ENCODE results near the gene CTSC.

The CTSC gene

GRCh38 chr11:88337181-88337986 lies at the start of gene CTSC:
Gene CTSC (minus strand): TSS chr11:88337736. CDS start chr11:88337672, 64 bp downstream.
- peak; percentile 95 to 97 for DNase-seq (ENCODE audit: low read depth in 2 of 2)

GRCh38 chr11:88384669-88385005 lies 47.1 kb upstream of the CTSC start:
- DNase-seq (ENCODE audit: low read depth in 2 of 2) = no peak

DNA sequence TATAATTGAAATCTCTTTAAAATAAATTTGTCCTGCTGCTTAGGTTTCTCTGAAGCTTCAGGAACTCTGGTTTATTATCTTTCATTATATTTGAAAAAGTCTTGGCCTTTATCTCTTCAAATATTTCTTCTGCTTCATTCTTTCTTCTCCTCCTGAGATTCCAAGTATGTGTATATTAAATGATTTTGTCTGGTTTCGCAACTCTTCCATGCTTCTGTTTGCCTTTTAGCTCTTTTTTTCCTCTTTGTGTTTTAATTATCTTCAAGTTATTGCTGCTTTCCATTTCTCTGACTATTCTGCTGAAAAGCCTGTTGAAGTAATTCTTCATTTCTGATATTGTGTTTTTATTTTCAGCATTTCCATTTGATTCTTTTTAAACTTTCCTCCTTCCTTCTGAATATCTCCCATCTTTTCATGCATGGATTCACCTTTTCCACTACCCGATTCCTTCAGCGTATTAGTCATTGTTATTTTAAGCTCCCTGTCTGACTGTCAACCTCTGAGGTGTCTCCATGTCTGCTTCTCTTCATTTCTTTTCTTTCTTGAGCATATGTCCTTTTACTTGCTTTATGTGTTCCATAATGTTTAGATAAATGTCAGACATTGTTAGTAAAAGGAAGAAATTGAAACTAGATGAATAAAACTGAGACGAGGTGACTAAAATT lies 46.6 kb upstream of the CTSC start:
- DNase-seq (ENCODE audit: low read depth in 2 of 2) = no peak

DNA sequence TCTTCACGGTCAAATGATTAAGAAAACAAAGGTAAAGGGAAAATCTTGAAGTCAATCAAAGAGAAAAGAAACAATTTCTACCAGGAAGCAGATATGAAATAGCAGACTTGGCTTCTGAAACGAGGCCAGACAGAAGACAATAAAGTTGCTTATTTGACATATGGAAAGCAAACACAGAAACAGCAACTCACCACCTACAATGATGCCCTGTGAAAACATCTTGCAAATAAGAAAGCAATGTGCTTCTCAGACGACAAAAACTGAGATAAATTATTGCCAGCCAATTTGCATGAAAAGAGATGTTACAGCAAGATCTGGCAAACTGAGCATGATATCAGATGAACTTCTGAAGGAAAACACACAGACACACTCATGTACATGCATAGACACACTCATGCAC lies 45.9 kb upstream of the CTSC start:
- DNase-seq (ENCODE audit: low read depth in 2 of 2) = no peak

GRCh38 chr11:88379130-88379529 lies 41.6 kb upstream of the CTSC start:
- no peak for DNase-seq (ENCODE audit: low read depth in 2 of 2)

DNA sequence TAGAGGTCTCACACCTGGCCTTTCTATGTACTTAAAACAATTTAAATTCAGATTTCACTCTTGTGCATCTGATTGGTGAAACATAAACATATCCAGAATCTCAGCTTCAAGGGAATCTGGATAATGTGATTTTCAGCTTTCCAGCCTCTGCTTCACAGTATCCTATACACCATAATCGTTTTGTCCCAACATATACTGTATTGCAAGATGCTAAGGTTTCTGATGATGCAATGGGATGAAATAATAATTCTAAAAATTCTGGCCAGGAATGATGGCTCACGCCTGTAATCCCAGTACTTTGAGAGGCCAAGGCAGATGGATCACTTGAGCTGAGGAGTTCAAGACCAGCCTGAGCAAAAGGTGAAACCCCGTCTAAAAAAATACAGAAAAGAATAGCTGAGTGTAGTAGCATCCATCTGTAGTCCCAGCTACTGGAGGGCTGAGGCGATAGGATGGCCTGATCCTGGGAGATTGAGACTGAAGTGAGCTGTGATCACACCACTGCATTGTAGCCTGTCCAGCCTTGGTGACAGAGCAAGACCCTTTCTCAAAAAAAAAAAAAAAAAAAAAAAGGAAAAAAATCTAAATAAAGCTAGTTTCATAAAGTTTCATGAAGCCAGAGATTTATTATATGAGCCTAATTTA lies 41.0 kb upstream of the CTSC start:
- no peak for DNase-seq (ENCODE audit: low read depth in 2 of 2)

- no peak for DNase-seq (ENCODE audit: low read depth in 2 of 2)
Observed at GRCh38 chr11:88377646-88378045, 40.1 kb upstream of the CTSC start.

DNA sequence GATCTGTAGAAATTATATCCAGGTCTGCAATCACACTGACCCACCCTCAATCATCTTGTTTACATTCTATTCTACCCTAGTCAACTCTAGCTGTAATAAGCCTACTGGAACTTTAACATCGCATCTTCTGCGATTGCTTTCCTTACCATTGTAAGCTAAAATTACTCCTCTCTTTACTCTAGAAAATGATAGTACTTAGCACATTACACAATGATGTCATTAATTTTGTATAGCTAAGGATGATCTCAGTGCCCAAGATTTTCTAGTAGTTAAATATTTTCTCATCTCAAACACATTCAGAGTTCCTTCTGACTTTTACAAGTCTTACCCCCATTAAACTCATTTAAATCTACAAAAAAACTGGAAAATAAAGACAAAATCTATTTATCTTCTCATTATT lies 39.6 kb upstream of the CTSC start:
- DNase-seq (ENCODE audit: low read depth in 2 of 2) = no peak

GRCh38 chr11:88375927-88376470 lies 38.5 kb upstream of the CTSC start:
- no peak for DNase-seq (ENCODE audit: low read depth in 2 of 2)

GRCh38 chr11:88370782-88371181 lies 33.2 kb upstream of the CTSC start:
- DNase-seq (ENCODE audit: low read depth in 2 of 2) = no peak

DNA sequence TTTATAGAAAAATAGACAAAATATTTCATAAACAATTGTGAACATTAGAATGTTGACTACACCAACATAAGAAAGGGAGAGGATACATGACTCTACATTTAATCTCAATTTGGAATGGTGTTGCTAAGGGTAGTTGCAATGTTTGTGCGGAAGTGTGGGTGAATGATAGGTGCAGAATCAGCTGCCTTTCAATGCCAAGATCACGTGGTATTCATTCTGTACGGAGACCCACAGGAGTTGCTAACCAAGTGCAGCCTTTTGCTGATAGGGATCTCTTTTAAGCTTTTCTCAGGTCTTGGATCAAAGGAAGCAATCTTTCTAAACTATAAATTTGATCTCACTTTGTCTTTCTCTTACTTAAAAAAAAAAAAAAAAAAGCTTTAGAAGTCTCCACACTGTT lies 29.8 kb upstream of the CTSC start:
- no peak for DNase-seq (ENCODE audit: low read depth in 2 of 2)

GRCh38 chr11:88363648-88364065 lies 26.1 kb upstream of the CTSC start:
- DNase-seq (ENCODE audit: low read depth in 2 of 2) = no peak

DNA sequence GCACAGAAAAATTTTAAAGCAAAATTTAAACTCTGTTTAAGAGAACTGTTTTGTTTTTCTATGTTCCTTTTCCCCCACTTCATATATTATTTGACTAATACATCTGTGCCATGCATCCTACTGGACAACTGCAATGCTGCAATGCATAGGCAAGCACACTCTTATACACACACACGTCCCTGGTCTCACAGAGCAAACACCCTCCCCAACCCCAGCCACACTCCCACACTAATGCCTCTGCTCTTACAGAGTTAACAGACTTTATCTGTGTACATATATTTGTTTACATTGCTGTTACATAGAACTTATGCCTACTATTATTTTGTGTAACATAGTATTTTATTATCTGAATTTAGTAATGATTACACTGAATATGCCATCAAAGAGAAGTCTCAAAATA lies 25.5 kb upstream of the CTSC start:
- DNase-seq (ENCODE audit: low read depth in 2 of 2) = no peak

DNA sequence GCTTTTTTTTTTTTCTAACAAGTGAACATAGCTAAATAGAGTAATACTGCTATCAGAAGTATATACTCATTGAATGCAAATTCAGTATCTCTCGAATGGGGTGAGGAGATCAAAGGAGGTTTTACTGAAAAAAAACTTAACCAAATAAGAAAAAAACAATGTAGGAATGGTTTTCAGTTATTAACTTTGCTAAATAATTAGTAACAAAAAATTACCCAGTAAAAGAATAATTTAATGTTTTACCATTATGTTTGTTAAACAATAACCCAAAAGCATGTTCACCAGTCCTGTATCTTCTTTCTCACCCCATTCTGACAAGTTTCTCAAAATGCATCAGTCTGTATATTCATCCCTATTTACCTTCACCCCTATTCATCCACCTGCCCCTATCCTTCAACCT lies 22.6 kb upstream of the CTSC start:
- no peak for DNase-seq (ENCODE audit: low read depth in 2 of 2)

- no peak for DNase-seq (ENCODE audit: low read depth in 2 of 2)
Observed at GRCh38 chr11:88359541-88359940, 22.0 kb upstream of the CTSC start.

DNA sequence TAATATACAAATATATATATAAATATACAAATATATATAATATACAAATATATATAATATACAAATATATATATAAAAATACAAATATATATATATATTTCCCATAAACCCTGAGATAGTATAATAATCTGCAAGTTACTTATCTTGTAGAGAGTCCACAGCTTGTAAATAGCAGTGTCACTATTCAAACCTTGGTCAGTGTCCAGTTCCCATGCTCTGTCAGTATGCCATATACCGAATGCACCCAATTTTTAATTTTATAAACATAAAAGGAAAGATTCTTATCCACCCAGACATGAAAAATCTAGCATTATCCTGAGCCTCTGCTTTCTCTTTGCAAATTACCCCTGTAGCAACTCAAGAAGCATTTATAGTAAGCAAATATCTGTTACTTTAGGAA lies 21.6 kb upstream of the CTSC start:
- no peak for DNase-seq (ENCODE audit: low read depth in 2 of 2)

DNA sequence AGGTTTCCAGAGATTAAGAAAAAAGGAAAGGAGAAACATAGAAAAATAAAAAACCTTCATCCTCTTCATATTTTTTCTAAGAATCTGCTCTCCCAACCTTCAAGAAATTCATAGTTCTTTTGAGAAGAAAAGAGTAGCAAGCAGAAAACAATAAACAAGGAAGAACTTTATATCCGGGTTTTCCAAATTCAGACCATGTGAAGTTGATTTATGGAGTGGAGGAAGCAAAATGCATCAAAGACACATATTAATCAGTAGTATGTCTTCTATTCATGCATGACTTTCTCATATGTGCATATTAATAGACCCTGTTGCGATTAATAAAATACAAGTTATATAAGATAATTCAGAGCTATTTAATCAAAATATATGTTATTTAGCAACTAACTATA lies 20.5 kb upstream of the CTSC start:
- no peak for DNase-seq (ENCODE audit: low read depth in 2 of 2)

DNA sequence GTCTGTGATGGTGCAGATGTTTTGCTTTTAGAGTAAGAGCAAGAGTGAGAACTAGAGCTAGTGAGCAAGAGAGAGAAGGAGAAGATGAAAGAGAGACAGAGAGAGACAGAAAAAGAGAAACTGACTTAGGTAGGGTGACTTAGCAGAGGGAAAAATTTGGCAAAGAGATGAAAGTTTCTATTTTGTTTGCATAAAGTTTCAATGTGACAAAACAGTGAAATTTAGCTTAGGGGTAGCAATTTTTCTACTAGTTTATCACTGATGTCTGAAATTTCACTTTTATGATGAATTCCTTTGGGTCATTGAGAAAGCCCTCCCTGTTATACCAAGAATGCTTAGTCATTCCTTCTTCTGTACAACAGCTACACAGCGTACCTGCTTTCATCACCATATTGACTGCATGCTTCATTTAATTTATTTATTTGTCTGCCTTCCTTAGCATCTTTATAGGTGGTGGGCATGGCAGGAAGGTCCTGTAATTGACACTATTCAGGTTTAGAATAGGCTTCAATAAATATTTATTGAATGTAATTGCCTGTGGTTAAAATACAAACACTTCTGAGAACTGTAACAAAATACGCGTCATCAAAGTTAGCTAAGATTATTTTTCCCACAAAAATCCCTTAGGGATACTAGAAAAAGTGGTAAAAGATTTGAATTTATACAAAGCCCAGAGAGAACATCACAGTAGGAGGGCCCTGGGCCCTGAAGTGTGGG lies 19.9 kb upstream of the CTSC start:
- DNase-seq (ENCODE audit: low read depth in 2 of 2) = no peak

DNA sequence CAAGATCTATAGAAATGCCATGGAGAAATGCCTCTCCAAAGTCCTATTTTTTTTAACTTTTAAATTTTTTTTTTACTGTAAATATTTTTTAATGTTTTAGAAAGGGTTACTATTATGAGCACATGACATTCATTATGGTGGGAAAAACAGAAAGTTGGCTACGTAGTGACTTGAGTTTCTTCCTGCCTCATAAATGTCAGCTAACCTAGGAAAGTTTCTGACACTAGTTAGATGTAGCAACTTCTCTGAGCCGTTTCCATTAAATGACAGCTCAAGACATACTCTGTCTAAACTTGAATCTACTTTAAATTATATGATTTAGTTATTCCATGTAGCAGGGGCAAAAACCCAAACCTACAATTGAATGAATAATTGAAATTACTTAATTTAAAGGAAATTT lies 18.4 kb upstream of the CTSC start:
- no peak for DNase-seq (ENCODE audit: low read depth in 2 of 2)

GRCh38 chr11:88354912-88355311 lies 17.4 kb upstream of the CTSC start:
- DNase-seq (ENCODE audit: low read depth in 2 of 2) = no peak

- DNase-seq (ENCODE audit: low read depth in 2 of 2) = no peak
Observed at GRCh38 chr11:88353835-88354496, 16.4 kb upstream of the CTSC start.

- DNase-seq (ENCODE audit: low read depth in 2 of 2) = no peak
Observed at GRCh38 chr11:88353386-88353785, 15.8 kb upstream of the CTSC start.

All from stimulated activated CD8-positive, alpha-beta memory T cell treated with anti-CD3 and anti-CD28 coated beads, Interleukin-2, amount 100 ng/mL, for 48 hours (primary cell).